Fibroblast of the aortic adventitia (primary cell): Measurements from ENCODE around the gene ACBD4. TPM values are rescaled to one million over a fixed set of nuclear protein-coding genes. Genes with fewer than 3 reads are reported as not detected.
A peak's percentile ranks its signal among the peaks of the same experiment; 100 is the strongest.

Source experiments
- DNase-seq: peaks from one replicate; pipeline ENCODE4 v3.0.0-alpha.2; 2010; ENCODE audit warnings: low read depth
- H3K4me3 ChIP-seq: 2 replicates; pipeline ENCODE4 v1.5.1; 2011; ENCODE audit warnings: low read depth, mild to moderate bottlenecking, control low read depth, low read length, moderate library complexity
- total RNA-seq: library from RNA; depleted of rRNA; stranded (reverse); fragments of >200 nt; gene quantifications from 2 replicates; pipeline ENCODE4 v1.2.3, GENCODE V29; 2012; ENCODE audit warnings: low replicate concordance
- TF ChIP-seq, protein P1 (sequence below): IDR thresholded peaks from 2 replicates; pipeline ENCODE4 v1.5.1; 2011; ENCODE audit warnings: mild to moderate bottlenecking, low read length, control low read depth, inconsistent platforms; ENCODE audit not compliant: insufficient read depth

Gene ACBD4, protein sequence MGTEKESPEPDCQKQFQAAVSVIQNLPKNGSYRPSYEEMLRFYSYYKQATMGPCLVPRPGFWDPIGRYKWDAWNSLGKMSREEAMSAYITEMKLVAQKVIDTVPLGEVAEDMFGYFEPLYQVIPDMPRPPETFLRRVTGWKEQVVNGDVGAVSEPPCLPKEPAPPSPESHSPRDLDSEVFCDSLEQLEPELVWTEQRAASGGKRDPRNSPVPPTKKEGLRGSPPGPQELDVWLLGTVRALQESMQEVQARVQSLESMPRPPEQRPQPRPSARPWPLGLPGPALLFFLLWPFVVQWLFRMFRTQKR
- total RNA-seq = 5.9 and 7.4 TPM in 2 replicates

GRCh38 chr17:45135192-45135977, at the start of gene ACBD4:
Gene ACBD4, plus strand, starts transcription at chr17:45135687. Its CDS starts 458 bp downstream, at chr17:45136145.
- peak; percentile 99 for DNase-seq
- peak within 1 kb of the TSS; percentile 87 for H3K4me3 ChIP-seq
- TF ChIP-seq, protein P1, sequence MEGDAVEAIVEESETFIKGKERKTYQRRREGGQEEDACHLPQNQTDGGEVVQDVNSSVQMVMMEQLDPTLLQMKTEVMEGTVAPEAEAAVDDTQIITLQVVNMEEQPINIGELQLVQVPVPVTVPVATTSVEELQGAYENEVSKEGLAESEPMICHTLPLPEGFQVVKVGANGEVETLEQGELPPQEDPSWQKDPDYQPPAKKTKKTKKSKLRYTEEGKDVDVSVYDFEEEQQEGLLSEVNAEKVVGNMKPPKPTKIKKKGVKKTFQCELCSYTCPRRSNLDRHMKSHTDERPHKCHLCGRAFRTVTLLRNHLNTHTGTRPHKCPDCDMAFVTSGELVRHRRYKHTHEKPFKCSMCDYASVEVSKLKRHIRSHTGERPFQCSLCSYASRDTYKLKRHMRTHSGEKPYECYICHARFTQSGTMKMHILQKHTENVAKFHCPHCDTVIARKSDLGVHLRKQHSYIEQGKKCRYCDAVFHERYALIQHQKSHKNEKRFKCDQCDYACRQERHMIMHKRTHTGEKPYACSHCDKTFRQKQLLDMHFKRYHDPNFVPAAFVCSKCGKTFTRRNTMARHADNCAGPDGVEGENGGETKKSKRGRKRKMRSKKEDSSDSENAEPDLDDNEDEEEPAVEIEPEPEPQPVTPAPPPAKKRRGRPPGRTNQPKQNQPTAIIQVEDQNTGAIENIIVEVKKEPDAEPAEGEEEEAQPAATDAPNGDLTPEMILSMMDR = peak; percentile 100

- TF ChIP-seq, protein P1 = no peak
- no peak overlapping the region for H3K4me3 ChIP-seq
- no peak for DNase-seq
Measured at GRCh38 chr17:45086391-45086790, 49.1 kb upstream of the ACBD4 start.

DNA sequence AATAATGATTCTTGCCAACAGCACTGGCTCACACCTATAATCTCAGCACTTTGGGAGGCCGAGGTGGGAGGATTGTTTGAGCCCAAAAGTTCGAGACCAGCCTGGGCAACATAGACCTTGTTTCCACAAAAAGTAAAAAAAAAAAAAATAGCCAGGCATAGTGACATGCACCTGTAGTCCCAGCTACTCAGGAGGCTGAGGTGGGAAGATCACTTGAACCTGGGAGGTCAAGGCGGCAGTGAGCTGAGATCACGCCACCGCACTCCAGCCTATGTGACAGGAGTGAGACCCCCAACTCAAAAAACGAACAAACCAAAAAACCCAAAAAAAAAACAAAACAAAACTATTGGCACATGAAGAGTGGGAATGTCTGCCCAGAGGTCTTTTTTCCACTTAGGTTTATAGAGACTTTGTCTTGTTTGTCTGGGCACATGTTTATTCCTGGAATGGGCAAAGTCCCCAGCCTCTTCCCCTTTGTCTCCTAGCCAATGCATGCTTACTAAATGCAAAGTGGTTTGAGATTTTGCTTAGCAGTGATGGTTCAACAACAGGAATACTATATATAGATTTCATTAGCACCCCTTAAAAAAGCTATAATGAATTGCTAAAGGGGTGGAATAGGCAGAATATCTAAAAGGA, 48.5 kb upstream of the ACBD4 start:
- no peak overlapping the region for H3K4me3 ChIP-seq
- DNase-seq = no peak
- TF ChIP-seq, protein P1 = no peak

DNA sequence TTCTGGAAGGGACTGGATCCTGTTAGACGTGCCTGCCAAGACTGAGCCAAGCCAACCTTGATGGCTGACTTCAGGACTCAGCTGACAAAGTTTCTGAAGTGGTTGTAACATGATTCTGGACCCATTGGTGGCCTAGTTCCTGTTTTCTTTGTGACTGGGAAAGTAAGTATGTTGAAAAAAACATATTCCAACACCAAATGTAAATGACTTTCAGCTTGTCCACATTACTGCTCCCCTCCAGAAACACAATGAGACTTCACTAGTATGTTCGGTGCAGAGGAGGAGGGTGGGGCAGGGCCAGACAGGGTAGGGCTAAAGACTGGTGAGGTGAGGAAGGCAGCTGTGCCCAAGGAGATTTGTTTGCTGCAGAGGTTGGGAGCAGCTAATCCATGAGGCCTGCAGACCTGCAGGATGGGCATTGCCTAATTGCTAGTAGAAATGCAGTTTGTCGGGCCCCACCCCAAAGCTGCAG, 47.9 kb upstream of the ACBD4 start:
- H3K4me3 ChIP-seq = no peak overlapping the region
- TF ChIP-seq, protein P1 = no peak
- peak; percentile 51 for DNase-seq

DNA sequence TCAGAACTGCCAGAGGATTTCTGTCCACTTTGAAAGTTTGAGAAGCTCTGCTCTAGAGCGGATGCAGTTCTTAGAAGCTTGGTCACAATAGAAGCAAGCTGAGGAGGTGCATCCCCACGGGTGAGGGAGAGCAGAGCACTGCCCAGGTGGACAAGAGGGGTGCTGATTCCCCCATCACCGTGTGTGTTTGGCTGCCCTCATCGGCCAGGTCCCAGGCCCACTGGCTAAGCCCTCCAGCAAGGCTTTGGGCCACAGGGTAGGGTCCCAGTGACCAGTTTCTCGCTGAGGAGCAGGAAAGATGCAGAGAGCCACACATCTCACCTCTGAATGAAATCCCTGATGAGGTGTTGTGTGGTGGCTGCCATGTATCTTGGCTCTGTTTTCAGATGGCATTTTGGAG, 47.5 kb upstream of the ACBD4 start:
- H3K4me3 ChIP-seq = no peak overlapping the region
- no peak for DNase-seq
- TF ChIP-seq, protein P1 = no peak

GRCh38 chr17:45088741-45089140, 46.7 kb upstream of the ACBD4 start:
- TF ChIP-seq, protein P1 = no peak
- DNase-seq = no peak
- H3K4me3 ChIP-seq = no peak overlapping the region
